Ovary (tissue), 3 donors: Measurements from ENCODE around the gene WHRN.

Source experiments
- POLR2A ChIP-seq: fragments of 450-650 bp; IDR thresholded peaks from one replicate; pipeline ENCODE4 v1.6.1; 2017; ENCODE audit warnings: antibody characterized with exemption, mild to moderate bottlenecking, moderate library complexity
- TF ChIP-seq, protein P1 (sequence below), 3 donors: fragments of 450-650 bp in 2 of 3; fragments of 200-600 bp in 1 of 3; IDR thresholded peaks; one replicate each; pipeline versions ENCODE4 v1.5.1 to v1.8.0; 2016 to 2022; ENCODE audit warnings: antibody characterized with exemption in 3 of 3, mild to moderate bottlenecking in 1 of 3
- donor health status: DM: no; HTN: no; CAD: no.

DNA sequence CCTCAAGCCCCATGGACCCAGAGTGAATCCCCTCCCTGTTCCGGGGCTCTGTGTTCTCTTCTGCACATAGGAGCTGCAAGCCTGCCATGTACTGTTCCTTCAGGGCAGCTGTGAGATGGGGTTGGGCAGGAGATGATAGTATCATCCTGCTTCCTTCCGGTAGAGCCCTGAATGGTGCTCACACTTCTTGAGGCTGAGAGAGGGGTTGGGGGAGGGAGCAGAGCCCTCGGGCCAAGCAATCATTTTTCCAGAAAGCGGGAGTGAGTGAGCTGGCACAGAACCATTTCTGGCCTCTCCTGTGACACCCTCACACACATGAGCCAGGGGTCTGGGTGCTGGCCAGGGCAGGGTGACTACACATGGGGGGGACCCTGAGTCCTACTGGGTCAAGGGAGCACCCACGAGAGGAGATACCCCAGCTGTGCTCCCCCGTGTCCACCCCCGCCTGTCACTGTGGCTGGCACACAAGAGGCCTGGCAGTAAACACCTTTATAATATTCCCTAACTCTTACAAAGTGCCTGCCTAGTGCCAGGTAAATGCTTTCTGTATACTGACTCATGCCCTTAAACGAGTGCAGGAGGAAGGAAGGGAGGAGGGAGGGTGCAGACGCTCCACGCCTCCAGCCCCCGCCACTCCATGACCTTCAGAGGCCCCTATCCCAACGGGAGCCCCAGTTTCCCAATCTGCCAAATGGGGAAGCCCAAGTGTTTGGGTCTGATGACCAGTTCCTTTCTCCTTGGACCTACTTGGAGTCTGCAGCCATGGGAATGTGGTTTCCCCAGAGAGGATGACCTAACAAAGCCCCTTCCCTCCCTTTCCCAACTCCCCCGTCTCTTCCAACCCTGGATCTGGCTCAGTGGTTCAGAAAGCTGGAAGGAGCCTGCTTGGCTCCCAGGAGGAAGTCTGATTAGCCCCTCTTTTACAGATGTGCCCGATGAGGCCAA lies 133.0 kb downstream of the WHRN start:
- TF ChIP-seq, protein P1, sequence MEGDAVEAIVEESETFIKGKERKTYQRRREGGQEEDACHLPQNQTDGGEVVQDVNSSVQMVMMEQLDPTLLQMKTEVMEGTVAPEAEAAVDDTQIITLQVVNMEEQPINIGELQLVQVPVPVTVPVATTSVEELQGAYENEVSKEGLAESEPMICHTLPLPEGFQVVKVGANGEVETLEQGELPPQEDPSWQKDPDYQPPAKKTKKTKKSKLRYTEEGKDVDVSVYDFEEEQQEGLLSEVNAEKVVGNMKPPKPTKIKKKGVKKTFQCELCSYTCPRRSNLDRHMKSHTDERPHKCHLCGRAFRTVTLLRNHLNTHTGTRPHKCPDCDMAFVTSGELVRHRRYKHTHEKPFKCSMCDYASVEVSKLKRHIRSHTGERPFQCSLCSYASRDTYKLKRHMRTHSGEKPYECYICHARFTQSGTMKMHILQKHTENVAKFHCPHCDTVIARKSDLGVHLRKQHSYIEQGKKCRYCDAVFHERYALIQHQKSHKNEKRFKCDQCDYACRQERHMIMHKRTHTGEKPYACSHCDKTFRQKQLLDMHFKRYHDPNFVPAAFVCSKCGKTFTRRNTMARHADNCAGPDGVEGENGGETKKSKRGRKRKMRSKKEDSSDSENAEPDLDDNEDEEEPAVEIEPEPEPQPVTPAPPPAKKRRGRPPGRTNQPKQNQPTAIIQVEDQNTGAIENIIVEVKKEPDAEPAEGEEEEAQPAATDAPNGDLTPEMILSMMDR (IDR thresholded peaks at IDR 0.05) = no peak
- TF ChIP-seq POLR2A = no peak
